Measurements from ENCODE around the gene TXK. TPM values are rescaled to one million over a fixed set of nuclear protein-coding genes. Genes with fewer than 3 reads are reported as not detected.
A peak's percentile ranks its signal among the peaks of the same experiment; 100 is the strongest.

TXK gene
- total RNA-seq, 2 experiments from 2014 or later, result 67.0 to 69.9 TPM

DNA sequence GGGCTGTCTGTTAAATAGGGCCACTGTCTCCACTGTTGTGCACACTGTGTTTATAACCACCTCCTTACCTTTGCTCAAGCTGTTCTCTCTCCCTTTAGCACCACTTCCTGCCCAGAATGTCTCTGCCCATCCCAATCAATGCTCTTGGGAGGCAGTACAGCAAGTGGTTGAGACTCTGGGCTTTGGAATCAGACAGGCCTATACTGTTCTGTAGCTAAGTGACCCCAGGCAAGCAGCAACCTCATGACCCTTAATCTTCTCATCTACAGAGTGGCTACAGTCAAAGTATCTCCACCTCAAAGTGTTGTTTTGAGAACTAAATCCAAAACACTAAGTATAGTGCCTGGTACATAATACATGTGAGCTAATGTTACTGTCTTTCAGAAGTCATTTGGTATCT, 3.8 kb upstream of the TXK start:
- DNase-seq (peak in 5 of 14 experiments; percentile 14 to 56 (median 42)), ATAC-seq (ENCODE audit: poor library complexity) (peak; percentile 42)
- H3K27me3 Mint-ChIP-seq, result no peaks in the 10 kb centered on the region
- TF ChIP-seq, protein P1, sequence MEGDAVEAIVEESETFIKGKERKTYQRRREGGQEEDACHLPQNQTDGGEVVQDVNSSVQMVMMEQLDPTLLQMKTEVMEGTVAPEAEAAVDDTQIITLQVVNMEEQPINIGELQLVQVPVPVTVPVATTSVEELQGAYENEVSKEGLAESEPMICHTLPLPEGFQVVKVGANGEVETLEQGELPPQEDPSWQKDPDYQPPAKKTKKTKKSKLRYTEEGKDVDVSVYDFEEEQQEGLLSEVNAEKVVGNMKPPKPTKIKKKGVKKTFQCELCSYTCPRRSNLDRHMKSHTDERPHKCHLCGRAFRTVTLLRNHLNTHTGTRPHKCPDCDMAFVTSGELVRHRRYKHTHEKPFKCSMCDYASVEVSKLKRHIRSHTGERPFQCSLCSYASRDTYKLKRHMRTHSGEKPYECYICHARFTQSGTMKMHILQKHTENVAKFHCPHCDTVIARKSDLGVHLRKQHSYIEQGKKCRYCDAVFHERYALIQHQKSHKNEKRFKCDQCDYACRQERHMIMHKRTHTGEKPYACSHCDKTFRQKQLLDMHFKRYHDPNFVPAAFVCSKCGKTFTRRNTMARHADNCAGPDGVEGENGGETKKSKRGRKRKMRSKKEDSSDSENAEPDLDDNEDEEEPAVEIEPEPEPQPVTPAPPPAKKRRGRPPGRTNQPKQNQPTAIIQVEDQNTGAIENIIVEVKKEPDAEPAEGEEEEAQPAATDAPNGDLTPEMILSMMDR (IDR thresholded peaks at IDR 0.05), result no peak
- peaks cover 62% of the 10 kb centered on the region for H3K4me1 ChIP-seq (ENCODE audit: insufficient read depth, low read length)
- H3K27ac Mint-ChIP-seq, result peak overlapping the region; percentile 88
- no peaks in the 10 kb centered on the region for H3K9me3 ChIP-seq (ENCODE audit: control insufficient read depth in 1 of 2, insufficient read depth in 1 of 2, low read length in 2 of 2)
- H3K4me3 ChIP-seq (ENCODE audit: low read length), result peak overlapping the region; percentile 24
- no peaks in the 10 kb centered on the region for H3K27me3 ChIP-seq (ENCODE audit: control insufficient read depth in 1 of 2, insufficient read depth in 2 of 2, low read length in 2 of 2)
- peak overlapping the region; percentile 64 to 65 for H3K27ac ChIP-seq (ENCODE audit: low read depth in 1 of 2, low read length in 2 of 2)
- H3K36me3 Mint-ChIP-seq (ENCODE audit: low read depth), result peaks cover 8% of the 10 kb centered on the region
- ChIA-PET POLR2A (interaction anchor here (0.7 to 5.5 kb wide), 8 partner anchors 9 to 223 kb away, joined by 3 to 125 read pairs (median 6); partner anchors contain the start of genes NFXL1 and SLAIN2), CTCF (interaction anchor here (1.0 to 5.6 kb wide), 2 partner anchors 9 to 204 kb away, joined by 4 to 70 read pairs; partner anchors contain the start of gene SLAIN2)
- intact Hi-C loops (cut with DNase I, micrococcal nuclease), result loop anchor here (5.0 to 10.0 kb wide), 5 partner anchors 137 to 767 kb away; partner anchors contain the start of genes SLAIN2 (in 2 of the 2), NFXL1 (in 1 of the 2) and OCIAD2 (in 1 of the 2)
- H3K4me1 Mint-ChIP-seq (ENCODE audit: low read depth), result peaks cover 78% of the 10 kb centered on the region
- H3K36me3 ChIP-seq (ENCODE audit: insufficient read depth, low read length), result no peaks in the 10 kb centered on the region
- H3K9me3 Mint-ChIP-seq, result no peaks in the 10 kb centered on the region
- peak overlapping the region; percentile 47 for H3K4me3 Mint-ChIP-seq

DNA sequence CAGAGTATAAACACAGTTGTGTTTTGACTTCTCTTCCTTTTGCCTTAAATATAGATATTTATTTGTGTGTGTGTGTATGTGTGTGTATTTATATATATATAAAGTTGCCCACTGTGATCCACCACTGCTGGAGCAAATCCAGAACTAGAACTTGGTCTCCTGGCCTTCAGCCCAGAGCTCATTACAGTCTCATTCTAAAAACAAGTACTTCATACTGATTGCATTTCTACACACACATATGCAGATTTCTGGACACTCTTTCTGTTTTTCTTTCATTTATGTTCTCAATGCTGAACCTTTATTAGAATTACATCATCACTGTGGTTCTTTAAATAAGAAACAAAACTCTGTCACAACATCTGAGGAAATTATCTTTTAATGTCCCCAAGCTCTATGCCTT, 381 bp downstream of the TXK start:
- ATAC-seq (ENCODE audit: poor library complexity) (no peak), DNase-seq (no peak)
- Mint-ChIP-seq H3K27me3 (no peaks in the 10 kb centered on the region), H3K4me3 (peak overlapping the region; percentile 94), H3K36me3 (ENCODE audit: low read depth) (peaks cover 43% of the 10 kb centered on the region), H3K4me1 (ENCODE audit: low read depth) (peaks cover 84% of the 10 kb centered on the region), H3K9me3 (no peaks in the 10 kb centered on the region), H3K27ac (peak overlapping the region; percentile 88)
- Histone ChIP-seq H3K27ac (ENCODE audit: low read depth in 1 of 2, low read length in 2 of 2) (peak overlapping the region; percentile 65 to 72), H3K4me3 (ENCODE audit: low read length) (peak overlapping the region; percentile 65), H3K27me3 (ENCODE audit: control insufficient read depth in 1 of 2, insufficient read depth in 2 of 2, low read length in 2 of 2) (no peaks in the 10 kb centered on the region), H3K4me1 (ENCODE audit: insufficient read depth, low read length) (peaks cover 72% of the 10 kb centered on the region), H3K36me3 (ENCODE audit: insufficient read depth, low read length) (peaks cover 3% of the 10 kb centered on the region), H3K9me3 (ENCODE audit: control insufficient read depth in 1 of 2, insufficient read depth in 1 of 2, low read length in 2 of 2) (no peaks in the 10 kb centered on the region)
- CTCF ChIA-PET, result no interaction called here
- TF ChIP-seq, protein P1 (IDR thresholded peaks at IDR 0.05), result no peak
- intact Hi-C loops (cut with DNase I, micrococcal nuclease), result loop anchor here (10.0 kb wide), 4 partner anchors 141 to 771 kb away; partner anchors contain the start of genes NFXL1 (in 1 of the 2), OCIAD2 (in 1 of the 2) and SLAIN2 (in 1 of the 2)
- POLR2A ChIA-PET, result interaction anchor here (1.0 to 2.0 kb wide), 5 partner anchors 8 to 645 kb away, joined by 3 to 5 read pairs (median 3); no protein-coding TSS in a partner anchor

DNA sequence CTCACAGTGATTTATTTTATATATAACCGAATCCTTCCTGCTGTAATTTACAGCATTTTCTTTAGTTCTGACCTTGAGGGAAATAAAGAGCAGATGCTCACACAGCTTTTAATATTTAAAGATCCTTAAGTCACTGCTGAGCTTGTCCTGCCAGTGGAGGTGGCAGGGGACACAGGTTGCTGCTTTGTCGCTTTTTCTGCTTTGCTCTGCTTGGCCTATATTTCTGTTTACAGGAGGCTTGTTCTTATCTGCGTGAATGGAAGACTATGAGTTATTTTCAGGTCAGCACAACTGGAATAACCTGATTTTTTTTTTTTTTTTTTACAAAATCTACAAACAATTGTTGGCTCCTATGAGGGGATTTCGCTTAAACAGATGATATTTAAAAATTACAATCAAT, 2.3 kb downstream of the TXK start:
- Histone ChIP-seq H3K27me3 (ENCODE audit: control insufficient read depth in 1 of 2, insufficient read depth in 2 of 2, low read length in 2 of 2) (no peaks in the 10 kb centered on the region), H3K9me3 (ENCODE audit: control insufficient read depth in 1 of 2, insufficient read depth in 1 of 2, low read length in 2 of 2) (no peaks in the 10 kb centered on the region), H3K4me3 (ENCODE audit: low read length) (peak overlapping the region; percentile 65), H3K27ac (ENCODE audit: low read depth in 1 of 2, low read length in 2 of 2) (peak overlapping the region; percentile 65 to 72), H3K36me3 (ENCODE audit: insufficient read depth, low read length) (peaks cover 8% of the 10 kb centered on the region), H3K4me1 (ENCODE audit: insufficient read depth, low read length) (peaks cover 73% of the 10 kb centered on the region)
- Mint-ChIP-seq H3K27me3 (no peaks in the 10 kb centered on the region), H3K9me3 (no peaks in the 10 kb centered on the region), H3K4me1 (ENCODE audit: low read depth) (peaks cover 82% of the 10 kb centered on the region), H3K36me3 (ENCODE audit: low read depth) (peaks cover 58% of the 10 kb centered on the region), H3K27ac (peak overlapping the region; percentile 88), H3K4me3 (peak overlapping the region; percentile 94)
- CTCF ChIA-PET, result interaction anchor here (0.5 to 5.2 kb wide), 4 partner anchors 8 to 658 kb away, joined by 3 to 70 read pairs (median 3); partner anchors contain the start of gene SLAIN2
- ATAC-seq (ENCODE audit: poor library complexity) (no peak), DNase-seq (peak in 1 of 14 experiments; percentile 38)
- POLR2A ChIA-PET, result interaction anchor here (0.7 to 5.8 kb wide), 3 partner anchors 7 to 146 kb away, joined by 3 to 125 read pairs (median 3); no protein-coding TSS in a partner anchor
- TF ChIP-seq, protein P1 (IDR thresholded peaks at IDR 0.05), result no peak
- intact Hi-C loops (cut with DNase I, micrococcal nuclease), result loop anchor here (10.0 kb wide), 4 partner anchors 143 to 773 kb away; partner anchors contain the start of genes NFXL1 (in 1 of the 2), OCIAD2 (in 1 of the 2) and SLAIN2 (in 1 of the 2)
